Activated effector memory CD4-positive, alpha-beta T cell treated with Interleukin-2 at 50 U/mL for 16 hours (primary cell): ENCODE data around the gene CAMKK1.

Source experiments
- DNase-seq: peaks from one replicate; pipeline ENCODE4 v3.0.0-alpha.2; 2020

Gene CAMKK1

GRCh38 chr17:3917391-3917931 lies 24.6 kb upstream of the CAMKK1 start:
- DNase-seq, result no peak

- no peak for DNase-seq
Measured at GRCh38 chr17:3916825-3917224, 24.0 kb upstream of the CAMKK1 start.

DNA sequence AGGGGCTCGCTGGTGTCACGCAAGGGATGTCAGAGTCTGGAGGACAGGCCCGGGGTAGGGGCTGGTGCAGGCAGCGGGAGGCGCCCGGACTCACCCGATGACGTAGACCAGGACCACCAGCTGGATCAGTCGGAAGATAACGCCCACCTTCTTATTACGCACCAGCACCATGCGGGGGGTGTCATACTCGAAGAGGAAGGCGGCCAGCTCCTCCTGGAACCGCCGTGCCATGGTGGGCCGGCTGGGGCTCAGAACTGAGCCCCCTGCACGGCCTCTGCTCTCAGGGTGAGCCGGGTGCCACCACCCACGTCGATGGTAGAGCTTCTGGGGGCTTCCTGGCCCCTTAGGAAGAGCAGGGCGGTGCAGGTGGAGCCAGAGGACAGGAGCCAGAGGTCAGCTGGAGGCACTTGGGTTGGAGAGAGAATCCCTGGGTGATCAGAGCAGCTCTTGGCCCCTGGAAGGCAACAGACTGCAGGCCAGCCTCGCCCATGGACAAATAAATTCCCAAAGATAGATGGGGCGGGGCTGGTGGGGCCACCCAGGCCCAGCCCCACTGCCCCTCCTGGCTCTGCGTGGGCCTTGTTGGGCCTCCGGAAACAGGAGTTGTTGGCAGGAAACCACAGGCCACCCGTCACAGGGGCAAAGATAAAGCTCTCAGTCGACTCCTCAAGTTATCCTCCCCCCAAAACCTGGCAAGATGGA lies 23.3 kb upstream of the CAMKK1 start, which contains the start of gene P2RX1:
TSS of gene P2RX1 (minus strand) at position 471 of the 702 bp plus-strand sequence. CDS start at position 231, 240 bp downstream.
- peak; percentile 14 for DNase-seq

DNA sequence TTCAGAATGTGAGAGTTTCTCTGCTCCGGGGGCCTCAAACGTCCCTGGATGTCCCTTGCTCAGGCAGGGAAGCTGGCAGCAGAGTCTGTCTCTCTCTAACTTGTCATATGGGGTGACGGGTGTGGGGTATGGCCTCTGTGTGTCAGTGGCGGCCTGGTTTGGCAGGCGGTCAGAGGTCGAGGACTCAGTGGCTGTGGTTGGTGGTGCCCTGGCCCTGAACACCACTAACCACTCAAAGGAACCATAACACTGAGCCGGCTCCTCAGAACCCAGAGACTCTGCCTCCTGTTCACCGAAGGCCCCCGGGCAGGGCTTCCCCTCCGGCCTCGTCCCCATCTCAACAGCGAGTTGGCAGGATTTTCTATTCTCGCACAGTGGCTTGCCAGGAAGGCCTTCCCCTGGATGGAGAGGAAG lies 22.7 kb upstream of the CAMKK1 start:
- DNase-seq, result no peak

DNA sequence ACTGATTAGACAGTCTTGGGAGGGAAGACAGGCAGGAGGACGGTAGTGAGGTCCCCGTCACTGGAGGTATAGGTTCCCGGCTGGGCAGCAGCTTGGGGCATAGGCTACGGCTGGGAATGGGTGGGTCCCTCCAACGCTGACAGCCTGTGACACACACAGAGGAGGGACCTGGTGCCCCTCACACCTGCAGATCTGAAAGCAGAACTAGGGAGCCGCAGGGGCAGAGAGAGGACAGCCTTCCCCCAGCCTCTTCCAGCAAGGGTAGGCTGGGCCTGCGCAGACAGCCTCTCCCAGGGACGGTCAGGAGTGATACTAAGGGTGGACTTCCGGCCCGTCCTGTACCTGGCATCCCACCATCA lies 21.4 kb upstream of the CAMKK1 start:
- no peak for DNase-seq

GRCh38 chr17:3913531-3914311 lies 20.9 kb upstream of the CAMKK1 start:
- peak; percentile 63 for DNase-seq

- no peak for DNase-seq
Measured at GRCh38 chr17:3912827-3913226, 20.0 kb upstream of the CAMKK1 start.

- DNase-seq, result peak; percentile 30
Measured at GRCh38 chr17:3911271-3912053, 18.6 kb upstream of the CAMKK1 start.

- no peak for DNase-seq
Measured at GRCh38 chr17:3910420-3911270, 17.8 kb upstream of the CAMKK1 start.

- no peak for DNase-seq
Measured at GRCh38 chr17:3909257-3909656, 16.4 kb upstream of the CAMKK1 start.

- DNase-seq, result no peak
Measured at GRCh38 chr17:3907483-3908216, 14.8 kb upstream of the CAMKK1 start.

- no peak for DNase-seq
Measured at GRCh38 chr17:3906881-3907280, 14.0 kb upstream of the CAMKK1 start.

GRCh38 chr17:3905017-3905520 lies 12.2 kb upstream of the CAMKK1 start:
- DNase-seq, result no peak

- DNase-seq, result no peak
Measured at GRCh38 chr17:3904501-3904900, 11.6 kb upstream of the CAMKK1 start.

DNA sequence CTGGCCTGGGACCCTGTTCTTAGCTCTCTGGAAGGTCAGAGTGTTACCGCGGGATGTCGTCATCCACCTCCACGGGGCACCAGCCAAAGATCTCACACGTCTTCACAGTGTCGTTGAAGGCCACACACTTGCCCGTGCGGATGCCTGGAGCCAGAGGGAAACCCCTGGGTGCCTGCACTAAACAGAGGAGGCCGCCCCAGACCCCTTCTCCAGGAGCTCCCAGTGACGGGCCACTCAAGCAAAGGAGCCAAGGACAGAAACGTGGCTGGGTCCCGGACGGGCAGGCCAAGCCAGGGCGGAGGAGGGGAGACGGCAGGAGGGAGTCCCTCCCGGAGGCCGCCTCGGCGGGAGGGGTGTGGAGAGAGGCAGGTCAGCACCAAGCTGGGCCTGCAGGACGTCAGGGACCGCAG lies 11.0 kb upstream of the CAMKK1 start:
- no peak for DNase-seq

DNA sequence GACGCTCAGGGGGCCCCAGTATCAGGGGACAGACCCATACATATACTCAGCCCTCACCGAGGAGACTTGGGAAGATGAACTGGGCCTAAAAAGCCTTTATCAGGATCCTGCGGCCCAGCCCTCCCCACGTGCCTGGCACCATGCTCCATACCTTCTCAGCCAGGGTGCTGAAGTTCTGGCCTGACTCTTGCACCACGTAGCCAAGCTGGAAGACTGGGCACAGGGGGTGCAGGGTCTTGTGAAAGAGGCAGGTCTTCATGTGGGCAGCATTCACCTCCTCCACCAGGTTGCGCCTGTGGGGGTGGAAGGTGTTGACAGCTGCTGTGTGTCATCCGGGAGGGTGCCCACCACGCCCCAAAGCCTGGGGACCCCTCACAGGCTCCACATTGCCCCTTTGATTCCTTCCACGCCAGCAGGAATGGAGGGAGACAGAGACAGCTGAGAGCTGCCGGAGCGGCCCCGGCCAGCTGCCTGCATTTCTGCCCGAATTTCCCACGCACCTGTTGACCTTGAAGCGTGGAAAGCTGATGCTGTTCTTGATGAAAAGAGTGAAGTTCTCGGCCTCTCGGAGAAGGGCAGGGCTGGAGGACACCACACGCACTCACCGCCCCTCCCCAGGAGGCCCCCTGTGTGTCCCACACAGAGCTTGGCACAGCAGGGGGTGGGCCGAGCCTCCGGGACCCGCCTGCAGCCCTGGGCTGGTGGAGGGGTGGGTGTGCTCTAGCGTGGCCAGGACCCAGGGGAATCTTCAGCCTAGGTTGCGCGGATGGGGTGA lies 10.4 kb upstream of the CAMKK1 start:
- DNase-seq, result no peak

DNA sequence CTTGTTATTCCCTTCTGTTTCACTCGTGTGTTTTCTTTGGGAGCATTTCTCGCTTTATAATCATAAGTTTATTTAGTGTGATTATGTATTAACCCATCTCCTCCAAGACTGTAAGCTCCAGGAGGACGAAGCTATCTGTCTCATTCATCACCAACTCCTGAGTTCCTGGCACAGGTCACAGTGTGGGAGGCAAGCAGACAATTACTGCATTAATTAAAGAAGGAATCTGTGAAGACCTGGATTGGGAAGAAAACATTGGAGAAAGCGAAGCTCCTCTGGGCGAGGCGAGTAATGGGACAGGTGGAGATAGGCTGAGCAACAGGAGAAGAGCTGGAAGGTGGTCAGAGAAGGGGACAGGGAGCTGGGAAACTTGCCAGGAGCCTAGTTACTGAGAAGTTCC lies 7.8 kb upstream of the CAMKK1 start:
- no peak for DNase-seq

DNA sequence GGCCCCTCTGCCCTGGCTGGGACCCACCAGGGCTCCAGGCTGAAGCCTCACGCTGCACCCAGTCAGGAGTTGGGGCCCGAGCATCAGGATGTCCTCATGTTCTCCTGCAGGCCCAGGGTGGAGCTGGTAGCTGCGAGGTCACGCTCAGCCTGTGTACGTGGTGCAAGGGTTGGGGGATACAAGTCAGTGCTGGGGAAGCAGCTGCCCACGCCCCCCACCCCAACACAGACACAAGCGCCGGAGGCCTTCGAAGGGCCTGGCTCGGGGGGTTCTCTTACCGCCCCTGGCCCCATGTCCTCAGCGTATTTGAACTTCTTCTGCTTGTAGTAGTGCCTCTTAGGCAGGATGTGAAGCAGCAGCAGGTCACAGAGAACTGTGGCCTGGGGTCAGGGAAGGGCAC lies 4.9 kb upstream of the CAMKK1 start:
- DNase-seq, result no peak

- DNase-seq, result no peak
Measured at GRCh38 chr17:3896968-3897235, 4.0 kb upstream of the CAMKK1 start.

DNA sequence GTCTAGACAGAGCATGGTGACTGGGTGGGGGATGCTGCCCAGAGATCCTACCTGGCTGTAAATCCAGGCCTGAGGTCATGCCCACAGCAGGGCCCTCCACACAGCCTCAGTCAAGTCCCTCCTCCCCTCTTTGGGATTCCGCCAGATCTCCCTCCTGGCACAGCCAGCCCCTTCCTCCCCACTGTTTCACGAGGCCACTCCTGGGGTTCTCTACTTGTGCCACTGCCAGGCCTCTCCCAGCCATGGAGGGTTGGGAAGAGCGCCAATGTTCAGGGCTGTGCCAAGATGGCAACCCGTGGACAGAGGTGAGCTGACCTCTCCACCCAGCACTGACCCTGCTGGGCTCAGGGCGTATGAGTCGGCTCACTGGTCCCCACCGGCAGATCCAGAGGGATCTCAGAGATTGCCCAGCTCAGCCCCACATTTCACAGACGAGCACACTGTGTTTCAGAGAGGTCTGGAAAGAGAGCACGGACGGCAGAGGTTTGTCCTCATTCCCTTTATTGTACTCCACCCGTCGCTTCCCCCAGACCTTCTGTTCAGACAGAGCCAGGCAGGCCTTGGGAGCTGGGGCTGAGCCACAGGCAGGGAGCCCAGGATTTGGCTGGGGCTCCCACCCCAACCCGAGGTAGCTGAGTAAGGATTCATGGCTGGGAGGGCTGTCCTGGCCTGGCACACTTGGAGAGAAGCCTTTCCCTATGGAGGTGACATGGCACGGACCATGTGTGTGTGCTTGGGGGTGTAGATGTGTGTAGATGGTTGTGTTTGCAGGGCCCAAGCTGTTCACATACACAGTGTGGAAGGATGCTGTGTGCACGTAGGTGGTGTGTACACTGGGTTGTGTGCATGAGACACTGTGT lies 3.5 kb upstream of the CAMKK1 start:
- DNase-seq, result no peak
